H1 (cell line): ENCODE data around the gene OTC. TPM values are rescaled to one million over a fixed set of nuclear protein-coding genes. Genes with fewer than 3 reads are reported as not detected.

ENCODE experiments used
- BACH1 ChIP-seq: IDR thresholded peaks from 2 replicates; pipeline ENCODE4 v1.6.1; 2012; ENCODE audit warnings: low read length, improper control_type of control experiment
- BCL11A ChIP-seq, 2 experiments: IDR thresholded peaks; one replicate each; pipeline ENCODE4 v1.6.1; 2011; ENCODE audit warnings: low read depth in 2 of 2, low read length in 2 of 2, mild to moderate bottlenecking in 2 of 2
- CHD7 ChIP-seq: fragments of 300-600 bp; sonication (generic); IDR thresholded peaks from 2 replicates; pipeline ENCODE4 v1.7.1; 2012; ENCODE audit warnings: low read length, moderate library complexity, mild to moderate bottlenecking, inconsistent platforms; ENCODE audit not compliant: insufficient replicate concordance
- GABPA ChIP-seq: IDR thresholded peaks from 2 replicates; pipeline ENCODE4 v1.6.1; 2011; ENCODE audit warnings: mild to moderate bottlenecking, low read length, moderate library complexity, borderline replicate concordance; ENCODE audit not compliant: insufficient read depth
- HDAC6 ChIP-seq: IDR thresholded peaks from one replicate; pipeline ENCODE4 v1.7.1; 2012; ENCODE audit warnings: low read depth, mild to moderate bottlenecking, inconsistent platforms, low read length, moderate library complexity
- JUND ChIP-seq: IDR thresholded peaks from 2 replicates; pipeline ENCODE4 v1.6.1; 2011; ENCODE audit warnings: mild to moderate bottlenecking, improper control_type of control experiment, low read length
- RXRA ChIP-seq: IDR thresholded peaks from 2 replicates; pipeline ENCODE4 v1.6.1; 2011; ENCODE audit warnings: low read depth, mild to moderate bottlenecking, low read length, moderate library complexity; ENCODE audit not compliant: insufficient read depth
- SP1 ChIP-seq: IDR thresholded peaks from 2 replicates; pipeline ENCODE4 v1.6.1; 2011; ENCODE audit warnings: low read depth, low read length
- SRF ChIP-seq: IDR thresholded peaks from 2 replicates; pipeline ENCODE4 v1.6.1; 2011; ENCODE audit warnings: mild to moderate bottlenecking, low read depth, low read length, moderate library complexity
- ZNF274 ChIP-seq: IDR thresholded peaks from 2 replicates; pipeline ENCODE4 v1.7.0; 2012; ENCODE audit warnings: low read length, borderline replicate concordance; ENCODE audit errors: extremely low read depth
- polyA plus RNA-seq, 7 experiments: library from polyadenylated mRNA; depleted of rRNA in 3 of 7; stranded (reverse) in 5 of 7; unstranded in 2 of 7; fragments of >200 nt in 5 of 7; fragments of 200-250 nt in 2 of 7; gene quantifications; 1 replicate in 5 of 7; 2 replicates in 1 of 7; 4 replicates in 1 of 7; pipeline versions ENCODE4 v1.2.1 to v1.2.3, GENCODE V29; 2011 to 2013; ENCODE audit warnings: missing spikeins in 2 of 7, mixed read lengths in 2 of 7
- total RNA-seq: library from RNA; stranded (reverse); fragmentation: NEBNext Ultra II Directional; extraction: Animal tissue kit (Norgen Biotek cat#: 25700); gene quantifications from 2 replicates; pipeline ENCODE4 v1.2.1, GENCODE V29; 2021

Gene OTC
- total and polyA plus RNA-seq, 2 of the 8 experiments (the other 6 are each of a cell fraction or from before 2014, with no cell fraction given): not detected

- no peak for TF ChIP-seq CHD7
- TF ChIP-seq JUND: no peak
- no peak for TF ChIP-seq SP1
- TF ChIP-seq GABPA: no peak
- TF ChIP-seq BACH1: no peak
- no peak for TF ChIP-seq HDAC6
- TF ChIP-seq SRF: no peak
- no peak for TF ChIP-seq RXRA
- no peak for TF ChIP-seq BCL11A (IDR thresholded peaks at IDR 0.05; ENCODE audit: low read depth in 2 of 2, low read length in 2 of 2)
- TF ChIP-seq ZNF274: no peak
These were observed 33.8 kb upstream of the OTC start (continued) for GRCh38 chrX:38318606-38319005.
